Body of pancreas (tissue), 4 donors: ENCODE results near the gene PDZD8.

ENCODE experiments used
- POLR2A ChIP-seq, 3 donors: fragments of 450-650 bp; IDR thresholded peaks; one replicate each; pipeline ENCODE4 v1.6.1; 2016; ENCODE audit warnings: antibody characterized with exemption in 3 of 3, mild to moderate bottlenecking in 2 of 3
- TF ChIP-seq, protein P1 (sequence below), 7 experiments: fragments of 450-650 bp in 4 of 7; fragments of 200-600 bp in 3 of 7; sonication (generic) in 3 of 7; IDR thresholded peaks; one replicate each; pipeline ENCODE4 v1.5.1; 2016 to 2019; ENCODE audit warnings: antibody characterized with exemption in 7 of 7

DNA sequence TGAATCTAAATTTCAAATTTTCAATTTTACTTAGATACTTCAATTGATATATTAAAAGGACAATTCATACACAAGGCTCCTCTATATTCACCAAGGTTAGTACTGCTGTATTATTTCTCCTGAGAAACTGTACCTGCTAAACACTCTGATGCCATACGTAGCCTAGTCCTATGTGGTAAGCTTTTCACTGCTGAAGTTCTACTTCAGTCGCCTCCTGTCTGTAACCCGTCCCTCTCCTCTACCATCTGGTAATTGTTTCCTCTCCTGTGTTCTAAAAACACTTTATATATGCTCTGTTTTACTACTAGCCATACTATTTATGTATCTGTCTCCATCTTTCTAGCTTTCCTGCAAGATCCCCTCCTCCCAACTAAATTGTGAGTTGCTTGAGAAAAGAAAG lies 20.2 kb downstream of the PDZD8 start:
- TF ChIP-seq, protein P1, sequence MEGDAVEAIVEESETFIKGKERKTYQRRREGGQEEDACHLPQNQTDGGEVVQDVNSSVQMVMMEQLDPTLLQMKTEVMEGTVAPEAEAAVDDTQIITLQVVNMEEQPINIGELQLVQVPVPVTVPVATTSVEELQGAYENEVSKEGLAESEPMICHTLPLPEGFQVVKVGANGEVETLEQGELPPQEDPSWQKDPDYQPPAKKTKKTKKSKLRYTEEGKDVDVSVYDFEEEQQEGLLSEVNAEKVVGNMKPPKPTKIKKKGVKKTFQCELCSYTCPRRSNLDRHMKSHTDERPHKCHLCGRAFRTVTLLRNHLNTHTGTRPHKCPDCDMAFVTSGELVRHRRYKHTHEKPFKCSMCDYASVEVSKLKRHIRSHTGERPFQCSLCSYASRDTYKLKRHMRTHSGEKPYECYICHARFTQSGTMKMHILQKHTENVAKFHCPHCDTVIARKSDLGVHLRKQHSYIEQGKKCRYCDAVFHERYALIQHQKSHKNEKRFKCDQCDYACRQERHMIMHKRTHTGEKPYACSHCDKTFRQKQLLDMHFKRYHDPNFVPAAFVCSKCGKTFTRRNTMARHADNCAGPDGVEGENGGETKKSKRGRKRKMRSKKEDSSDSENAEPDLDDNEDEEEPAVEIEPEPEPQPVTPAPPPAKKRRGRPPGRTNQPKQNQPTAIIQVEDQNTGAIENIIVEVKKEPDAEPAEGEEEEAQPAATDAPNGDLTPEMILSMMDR (IDR thresholded peaks at IDR 0.05): no peak
- no peak for TF ChIP-seq POLR2A (IDR thresholded peaks at IDR 0.05)
